ENCODE measurements around the gene FBLN5.

- TF ChIP-seq POLR2AphosphoS5 (IDR thresholded peaks at IDR 0.05; ENCODE audit: borderline replicate concordance, low read depth, low read length) (no peak), EZH2 (IDR thresholded peaks at IDR 0.05) (no peak), FOXP2 (optimal IDR thresholded peaks at IDR 0.05; ENCODE audit: control extremely low read depth, extremely low read length, insufficient read depth) (no peak)
Observed at GRCh38 chr14:91886961-91887360, 60.5 kb downstream of the FBLN5 start.
